ENCODE results near the gene ANGEL1.

ANGEL1 gene

GRCh38 chr14:76768671-76769500, 43.8 kb downstream of the ANGEL1 start:
- no peaks in the 10 kb centered on the region for H3K27me3 ChIP-seq (ENCODE audit: control insufficient read depth in 5 of 5, insufficient read depth in 4 of 5, low read length in 5 of 5)
- H3K4me1 ChIP-seq (ENCODE audit: control insufficient read depth in 5 of 5, insufficient read depth in 5 of 5, low read length in 5 of 5) = peaks cover 18 to 58% (median 53%) of the 10 kb centered on the region in 5 donors
- no peaks in the 10 kb centered on the region for H3K9me3 ChIP-seq (ENCODE audit: control insufficient read depth in 5 of 5, low read length in 5 of 5)
- no peak overlapping the region for H3K4me3 ChIP-seq (ENCODE audit: low read depth in 1 of 5, low read length in 5 of 5)
- peak overlapping the region in 2 of 5 donors; percentile 35 to 48 for H3K9ac ChIP-seq (ENCODE audit: low read length in 5 of 5)
- peaks cover 0 to 6% (median 0%) of the 10 kb centered on the region in 5 donors for H3K36me3 ChIP-seq (ENCODE audit: control insufficient read depth in 5 of 5, insufficient read depth in 5 of 5, low read length in 5 of 5)
- H3K27ac ChIP-seq (ENCODE audit: low read depth, low read length) = no peak overlapping the region

- Histone ChIP-seq H3K27ac (ENCODE audit: low read depth, low read length) (peak overlapping the region; percentile 37), H3K9ac (ENCODE audit: low read length in 5 of 5) (peak overlapping the region in 2 of 5 donors; percentile 7 to 41), H3K9me3 (ENCODE audit: control insufficient read depth in 5 of 5, low read length in 5 of 5) (no peaks in the 10 kb centered on the region), H3K27me3 (ENCODE audit: control insufficient read depth in 5 of 5, insufficient read depth in 4 of 5, low read length in 5 of 5) (no peaks in the 10 kb centered on the region), H3K4me3 (ENCODE audit: low read depth in 1 of 5, low read length in 5 of 5) (no peak overlapping the region), H3K4me1 (ENCODE audit: control insufficient read depth in 5 of 5, insufficient read depth in 5 of 5, low read length in 5 of 5) (peaks cover 12 to 58% (median 48%) of the 10 kb centered on the region in 5 donors), H3K36me3 (ENCODE audit: control insufficient read depth in 5 of 5, insufficient read depth in 5 of 5, low read length in 5 of 5) (peaks cover 0 to 6% (median 0%) of the 10 kb centered on the region in 5 donors)
Measured at GRCh38 chr14:76767681-76768656, 44.7 kb downstream of the ANGEL1 start.

- peaks cover 10 to 67% (median 48%) of the 10 kb centered on the region in 5 donors for H3K4me1 ChIP-seq (ENCODE audit: control insufficient read depth in 5 of 5, insufficient read depth in 5 of 5, low read length in 5 of 5)
- no peak overlapping the region for H3K4me3 ChIP-seq (ENCODE audit: low read depth in 1 of 5, low read length in 5 of 5)
- H3K9ac ChIP-seq (ENCODE audit: low read length in 5 of 5) = peak overlapping the region in 1 of 5 donors; percentile 68
- H3K27me3 ChIP-seq (ENCODE audit: control insufficient read depth in 5 of 5, insufficient read depth in 4 of 5, low read length in 5 of 5) = no peaks in the 10 kb centered on the region
- no peaks in the 10 kb centered on the region for H3K9me3 ChIP-seq (ENCODE audit: control insufficient read depth in 5 of 5, low read length in 5 of 5)
- peaks cover 0 to 6% (median 0%) of the 10 kb centered on the region in 5 donors for H3K36me3 ChIP-seq (ENCODE audit: control insufficient read depth in 5 of 5, insufficient read depth in 5 of 5, low read length in 5 of 5)
- no peak overlapping the region for H3K27ac ChIP-seq (ENCODE audit: low read depth, low read length)
Measured at GRCh38 chr14:76765461-76765931, 47.2 kb downstream of the ANGEL1 start.

GRCh38 chr14:76763096-76764041, 49.3 kb downstream of the ANGEL1 start:
- no peaks in the 10 kb centered on the region for H3K36me3 ChIP-seq (ENCODE audit: control insufficient read depth in 5 of 5, insufficient read depth in 5 of 5, low read length in 5 of 5)
- H3K9ac ChIP-seq (ENCODE audit: low read length in 5 of 5) = peak overlapping the region in 1 of 5 donors; percentile 72
- H3K27me3 ChIP-seq (ENCODE audit: control insufficient read depth in 5 of 5, insufficient read depth in 4 of 5, low read length in 5 of 5) = no peaks in the 10 kb centered on the region
- H3K27ac ChIP-seq (ENCODE audit: low read depth, low read length) = no peak overlapping the region
- no peaks in the 10 kb centered on the region for H3K9me3 ChIP-seq (ENCODE audit: control insufficient read depth in 5 of 5, low read length in 5 of 5)
- H3K4me3 ChIP-seq (ENCODE audit: low read depth in 1 of 5, low read length in 5 of 5) = peak overlapping the region; percentile 13 to 87 (median 84)
- peaks cover 9 to 53% (median 34%) of the 10 kb centered on the region in 5 donors for H3K4me1 ChIP-seq (ENCODE audit: control insufficient read depth in 5 of 5, insufficient read depth in 5 of 5, low read length in 5 of 5)

- Histone ChIP-seq H3K9me3 (ENCODE audit: control insufficient read depth in 5 of 5, low read length in 5 of 5) (no peaks in the 10 kb centered on the region), H3K27me3 (ENCODE audit: control insufficient read depth in 5 of 5, insufficient read depth in 4 of 5, low read length in 5 of 5) (no peaks in the 10 kb centered on the region), H3K27ac (ENCODE audit: low read depth, low read length) (no peak overlapping the region), H3K9ac (ENCODE audit: low read length in 5 of 5) (peak overlapping the region in 3 of 5 donors; percentile 57 to 72 (median 71)), H3K4me1 (ENCODE audit: control insufficient read depth in 5 of 5, insufficient read depth in 5 of 5, low read length in 5 of 5) (peaks cover 9 to 45% (median 26%) of the 10 kb centered on the region in 5 donors), H3K36me3 (ENCODE audit: control insufficient read depth in 5 of 5, insufficient read depth in 5 of 5, low read length in 5 of 5) (no peaks in the 10 kb centered on the region), H3K4me3 (ENCODE audit: low read depth in 1 of 5, low read length in 5 of 5) (peak overlapping the region; percentile 80 to 87 (median 84))
Measured at GRCh38 chr14:76762411-76763095, 50.1 kb downstream of the ANGEL1 start.

GRCh38 chr14:76761960-76762410, 50.7 kb downstream of the ANGEL1 start:
- peaks cover 9 to 43% (median 24%) of the 10 kb centered on the region in 5 donors for H3K4me1 ChIP-seq (ENCODE audit: control insufficient read depth in 5 of 5, insufficient read depth in 5 of 5, low read length in 5 of 5)
- H3K4me3 ChIP-seq (ENCODE audit: low read depth in 1 of 5, low read length in 5 of 5) = peak overlapping the region; percentile 80 to 87 (median 84)
- H3K9me3 ChIP-seq (ENCODE audit: control insufficient read depth in 5 of 5, low read length in 5 of 5) = no peaks in the 10 kb centered on the region

GRCh38 chr14:76761136-76761959, 51.3 kb downstream of the ANGEL1 start, which contains the start of gene VASH1:
Gene VASH1, plus strand, starts transcription at chr14:76761468. Its CDS starts 1,354 bp downstream, at chr14:76762822.
- Histone ChIP-seq H3K9me3 (ENCODE audit: control insufficient read depth in 5 of 5, low read length in 5 of 5) (no peaks in the 10 kb centered on the region), H3K4me3 (ENCODE audit: low read depth in 1 of 5, low read length in 5 of 5) (peak within 1 kb of the TSS; percentile 80 to 87 (median 84)), H3K36me3 (ENCODE audit: control insufficient read depth in 5 of 5, insufficient read depth in 5 of 5, low read length in 5 of 5) (no peaks in the 10 kb centered on the region), H3K9ac (ENCODE audit: low read length in 5 of 5) (peak within 1 kb of the TSS; percentile 7 to 84 (median 61)), H3K27me3 (ENCODE audit: control insufficient read depth in 5 of 5, insufficient read depth in 4 of 5, low read length in 5 of 5) (no peaks in the 10 kb centered on the region), H3K4me1 (ENCODE audit: control insufficient read depth in 5 of 5, insufficient read depth in 5 of 5, low read length in 5 of 5) (peaks cover 9 to 43% (median 24%) of the 10 kb centered on the region in 5 donors), H3K27ac (ENCODE audit: low read depth, low read length) (no peak within 1 kb of the TSS)

More at GRCh38 chr14:76761960-76762410, 50.7 kb downstream of the ANGEL1 start:
- Histone ChIP-seq H3K36me3 (ENCODE audit: control insufficient read depth in 5 of 5, insufficient read depth in 5 of 5, low read length in 5 of 5) (no peaks in the 10 kb centered on the region), H3K27ac (ENCODE audit: low read depth, low read length) (no peak overlapping the region), H3K27me3 (ENCODE audit: control insufficient read depth in 5 of 5, insufficient read depth in 4 of 5, low read length in 5 of 5) (no peaks in the 10 kb centered on the region), H3K9ac (ENCODE audit: low read length in 5 of 5) (peak overlapping the region in 4 of 5 donors; percentile 42 to 72 (median 64))

Data from subcutaneous abdominal adipose tissue (tissue), 5 donors.